GM10266 (cell line): ENCODE results near the gene RBP5.
"Not testable (repeated sequence)": the region's sequence is repeated elsewhere in the genome, so short reads cannot be mapped to it uniquely, and the experiment has no call there.

Source experiments
- DNase-seq: peaks from one replicate; pipeline ENCODE4 v3.0.0; 2012; ENCODE audit errors: extremely low spot score
- CTCF ChIP-seq: IDR thresholded peaks from 2 replicates; pipeline ENCODE4 v1.5.1; 2012; ENCODE audit warnings: mild to moderate bottlenecking, low read depth; ENCODE audit not compliant: control insufficient read depth, insufficient read depth; ENCODE audit errors: missing control alignments

Gene RBP5

GRCh38 chr12:7108003-7108795, 20.5 kb downstream of the RBP5 start:
- DNase-seq, result peak; percentile 83
- no peak for TF ChIP-seq CTCF

GRCh38 chr12:7107636-7108002, 21.1 kb downstream of the RBP5 start:
- no peak for DNase-seq
- TF ChIP-seq CTCF, result no peak

- not testable (repeated sequence) for DNase-seq
These were observed 21.5 kb downstream of the RBP5 start for GRCh38 chr12:7107181-7107580.

GRCh38 chr12:7106082-7106481, 22.6 kb downstream of the RBP5 start:
- DNase-seq, result no peak
- no peak for TF ChIP-seq CTCF

- DNase-seq, result no peak
- TF ChIP-seq CTCF, result no peak
These were observed 24.7 kb downstream of the RBP5 start for GRCh38 chr12:7103837-7104584.

- DNase-seq, result no peak
- TF ChIP-seq CTCF, result no peak
These were observed 26.1 kb downstream of the RBP5 start for GRCh38 chr12:7102582-7102981.

- DNase-seq, result no peak
- no peak for TF ChIP-seq CTCF
These were observed 27.0 kb downstream of the RBP5 start for GRCh38 chr12:7101694-7102131.
